Mesenchymal stem cell (in vitro differentiated cells and primary cell): Measurements from ENCODE around the gene ATR.
"Not testable (repeated sequence)": the region's sequence is repeated elsewhere in the genome, so short reads cannot be mapped to it uniquely, and the experiment has no call there.

ENCODE experiments used
- DNase-seq: peaks from one replicate; pipeline ENCODE4 v3.0.0-alpha.2; 2013
- H2AFZ ChIP-seq: one replicate; pipeline ENCODE4 v1.6.1; 2013; ENCODE audit warnings: low read depth, mild to moderate bottlenecking, control low read depth, inconsistent platforms, low read length, moderate library complexity
- H2AK5ac ChIP-seq: 2 replicates; pipeline ENCODE4 v1.6.1; 2013; ENCODE audit warnings: low read length, moderate library complexity, mild to moderate bottlenecking, inconsistent platforms; ENCODE audit not compliant: severe bottlenecking
- H2BK120ac ChIP-seq: one replicate; pipeline ENCODE4 v1.6.1; 2013; ENCODE audit warnings: low read depth, mild to moderate bottlenecking, inconsistent platforms, low read length, moderate library complexity
- H2BK12ac ChIP-seq, 2 experiments: one replicate each; pipeline ENCODE4 v1.6.1; 2013; ENCODE audit warnings: inconsistent platforms in 2 of 2, low read length in 2 of 2, mild to moderate bottlenecking in 2 of 2, moderate library complexity in 2 of 2, control low read depth in 1 of 2
- H2BK15ac ChIP-seq: one replicate; pipeline ENCODE4 v1.6.1; 2013; ENCODE audit warnings: mild to moderate bottlenecking, low read depth, inconsistent platforms; ENCODE audit not compliant: poor library complexity, severe bottlenecking
- H2BK5ac ChIP-seq: 2 replicates; pipeline ENCODE4 v1.6.1; 2013; ENCODE audit warnings: low read depth, mild to moderate bottlenecking, low read length, control low read depth, inconsistent platforms; ENCODE audit not compliant: poor library complexity, severe bottlenecking
- H3K14ac ChIP-seq, 2 experiments: one replicate each; pipeline ENCODE4 v1.6.1; 2013; ENCODE audit warnings: inconsistent platforms in 2 of 2, low read length in 2 of 2, control low read depth in 1 of 2, mild to moderate bottlenecking in 1 of 2, moderate library complexity in 1 of 2
- H3K18ac ChIP-seq, 2 experiments: one replicate each; pipeline ENCODE4 v1.6.1; 2013; ENCODE audit warnings: inconsistent platforms in 2 of 2, low read length in 2 of 2, control low read depth in 1 of 2, low read depth in 1 of 2, mild to moderate bottlenecking in 1 of 2
- H3K23ac ChIP-seq, 2 experiments: one replicate each; pipeline ENCODE4 v1.6.1; 2013; ENCODE audit warnings: inconsistent platforms in 2 of 2, low read length in 2 of 2, mild to moderate bottlenecking in 2 of 2, moderate library complexity in 2 of 2, control low read depth in 1 of 2
- H3K27ac ChIP-seq: 2 replicates; pipeline ENCODE4 v1.5.1; 2013; ENCODE audit warnings: mild to moderate bottlenecking, moderate library complexity, low read length, control low read depth, inconsistent platforms; ENCODE audit not compliant: poor library complexity, severe bottlenecking
- H3K27me3 ChIP-seq, 2 experiments: 2 replicates each; pipeline versions ENCODE4 v1.6.1 to v1.7.0; 2013; ENCODE audit warnings: low read length in 2 of 2, mild to moderate bottlenecking in 2 of 2, moderate library complexity in 2 of 2, control low read depth in 1 of 2, inconsistent platforms in 1 of 2; ENCODE audit not compliant: control insufficient read depth in 1 of 2, insufficient read depth in 1 of 2
- H3K36me3 ChIP-seq, 2 experiments: 2 replicates each; pipeline versions ENCODE4 v1.6.1 to v1.7.0; 2013; ENCODE audit warnings: low read length in 2 of 2, control low read depth in 1 of 2, inconsistent platforms in 1 of 2, low read depth in 1 of 2, mild to moderate bottlenecking in 1 of 2; ENCODE audit not compliant: insufficient read depth in 2 of 2, control insufficient read depth in 1 of 2
- H3K4ac ChIP-seq, 2 experiments: one replicate each; pipeline ENCODE4 v1.6.1; 2013; ENCODE audit warnings: inconsistent platforms in 2 of 2, low read length in 2 of 2, mild to moderate bottlenecking in 2 of 2, moderate library complexity in 2 of 2, control low read depth in 1 of 2, low read depth in 1 of 2
- H3K4me1 ChIP-seq: 2 replicates; pipeline ENCODE4 v1.6.1; 2013; ENCODE audit warnings: low read depth, low read length, control low read depth; ENCODE audit not compliant: control insufficient read depth, insufficient read depth
- H3K4me2 ChIP-seq: 2 replicates; pipeline ENCODE4 v1.6.1; 2013; ENCODE audit warnings: low read length, mild to moderate bottlenecking, inconsistent platforms; ENCODE audit not compliant: poor library complexity, severe bottlenecking
- H3K4me3 ChIP-seq, 2 experiments: 2 replicates each; pipeline versions ENCODE4 v1.5.1 to v1.7.0; 2013; ENCODE audit warnings: low read length in 2 of 2, mild to moderate bottlenecking in 2 of 2, control low read depth in 1 of 2, low read depth in 1 of 2; ENCODE audit not compliant: insufficient read depth in 1 of 2
- H3K79me1 ChIP-seq: replicated peaks from 2 replicates; pipeline ENCODE4 v1.6.1; 2013; ENCODE audit warnings: mild to moderate bottlenecking, control low read depth, low read length, inconsistent platforms; ENCODE audit not compliant: poor library complexity, severe bottlenecking
- H3K9ac ChIP-seq: 2 replicates; pipeline ENCODE4 v1.7.0; 2013; ENCODE audit warnings: mild to moderate bottlenecking, low read length, moderate library complexity
- H3K9me3 ChIP-seq: 2 replicates; pipeline ENCODE4 v1.7.0; 2013; ENCODE audit warnings: mild to moderate bottlenecking, low read length; ENCODE audit not compliant: control insufficient read depth
- H4K8ac ChIP-seq: one replicate; pipeline ENCODE4 v1.6.1; 2013; ENCODE audit warnings: inconsistent platforms, mild to moderate bottlenecking, low read length, moderate library complexity
- H4K91ac ChIP-seq: one replicate; pipeline ENCODE4 v1.6.1; 2013; ENCODE audit warnings: mild to moderate bottlenecking, low read length, inconsistent platforms
- WGBS: methylation state at CpG from one replicate; pipeline ENCODE4 v1.1.7; 2013; ENCODE audit warnings: mixed read lengths; 5-methylcytosine and 5-hydroxymethylcytosine counted together

The ATR gene

DNA sequence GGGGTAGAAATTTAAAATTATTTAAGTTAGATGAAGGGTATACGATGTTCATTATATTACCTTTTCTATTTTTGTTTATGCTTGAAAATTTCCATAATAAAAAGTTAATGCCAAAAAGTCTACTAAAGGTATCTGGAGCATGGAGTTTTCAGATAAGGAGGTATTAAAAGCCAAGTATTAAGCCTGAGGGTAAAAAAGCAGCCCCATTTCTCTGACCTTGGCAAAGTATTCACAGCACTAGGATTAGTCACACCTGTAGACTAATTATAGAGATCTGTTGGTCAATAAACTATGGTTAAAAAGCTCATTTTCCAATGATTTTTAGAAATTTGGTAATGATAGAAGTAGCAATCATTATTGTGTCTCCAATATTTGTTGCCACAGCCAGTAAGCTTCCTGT is 153.8 kb downstream of the ATR start:
- WGBS = no CpG with 5 or more reads among the region's 1 CpG
- H3K4me2 ChIP-seq = no peak overlapping the region
- no peak overlapping the region for H2AFZ ChIP-seq
- no peak overlapping the region for H3K4ac ChIP-seq
- no peak overlapping the region for H2BK15ac ChIP-seq
- H4K8ac ChIP-seq = no peak overlapping the region
- no peak overlapping the region for H2AK5ac ChIP-seq
- no peak overlapping the region for H3K14ac ChIP-seq
- no peak overlapping the region for H2BK120ac ChIP-seq
- no peak overlapping the region for H3K4me3 ChIP-seq
- no peaks in the 10 kb centered on the region for H3K9me3 ChIP-seq
- H3K9ac ChIP-seq = no peak overlapping the region
- no peak for DNase-seq
- H3K27me3 ChIP-seq = no peaks in the 10 kb centered on the region
- H3K23ac ChIP-seq = no peak overlapping the region
- H4K91ac ChIP-seq = no peak overlapping the region
- peaks cover 8% of the 10 kb centered on the region for H3K79me1 ChIP-seq
- no peaks in the 10 kb centered on the region for H3K4me1 ChIP-seq
- H3K27ac ChIP-seq = no peak overlapping the region
- peaks cover 8 to 90% of the 10 kb centered on the region in 2 experiments for H3K36me3 ChIP-seq
- no peak overlapping the region for H3K18ac ChIP-seq
- no peak overlapping the region for H2BK12ac ChIP-seq
- H2BK5ac ChIP-seq = no peak overlapping the region

DNA sequence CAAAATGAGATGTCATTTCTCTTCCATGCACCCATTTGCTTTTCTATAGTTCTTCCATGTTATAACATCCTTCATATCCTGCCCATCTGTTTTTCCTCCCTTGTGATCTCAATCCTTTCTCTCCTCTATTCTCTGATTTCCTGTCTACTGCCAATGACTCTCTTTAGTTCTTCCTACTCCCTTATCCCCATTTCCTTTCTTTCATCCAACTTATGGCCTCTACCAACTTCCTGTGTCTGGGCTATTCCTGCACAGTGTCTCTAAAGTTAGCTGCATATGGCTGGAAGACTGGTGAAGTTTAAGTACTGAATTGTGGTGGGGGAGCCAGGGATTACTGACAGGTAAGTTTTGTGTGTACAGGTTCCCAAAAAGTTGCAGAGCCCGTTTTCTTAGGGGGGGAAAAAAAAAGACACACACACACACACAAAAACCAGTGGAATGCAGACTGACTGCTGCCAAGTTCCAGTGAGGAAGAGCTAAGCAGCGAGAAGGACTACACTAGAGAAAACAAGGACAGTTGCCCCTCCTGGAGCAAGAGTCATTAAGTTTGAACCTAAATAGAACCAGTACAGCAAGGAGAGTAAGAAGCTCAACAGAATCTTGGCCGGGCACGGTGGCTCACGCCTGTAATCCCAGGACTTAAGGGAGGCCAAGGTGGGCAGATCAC is 159.5 kb downstream of the ATR start:
- Histone ChIP-seq H3K4ac (no peak overlapping the region), H3K18ac (no peak overlapping the region), H2AFZ (no peak overlapping the region), H3K27ac (no peak overlapping the region), H2AK5ac (no peak overlapping the region), H2BK12ac (no peak overlapping the region), H3K27me3 (no peaks in the 10 kb centered on the region), H3K79me1 (peaks cover 3% of the 10 kb centered on the region), H3K9ac (no peak overlapping the region), H3K36me3 (peaks cover 14 to 94% of the 10 kb centered on the region in 2 experiments), H3K4me2 (no peak overlapping the region), H2BK5ac (no peak overlapping the region), H3K4me3 (no peak overlapping the region), H4K91ac (no peak overlapping the region), H3K9me3 (no peaks in the 10 kb centered on the region), H3K14ac (no peak overlapping the region), H3K4me1 (no peaks in the 10 kb centered on the region), H2BK120ac (no peak overlapping the region), H4K8ac (no peak overlapping the region), H3K23ac (no peak overlapping the region), H2BK15ac (no peak overlapping the region)
- DNase-seq = no peak
- 100% methylated on average over 4 of the region's 5 CpGs for WGBS

DNA sequence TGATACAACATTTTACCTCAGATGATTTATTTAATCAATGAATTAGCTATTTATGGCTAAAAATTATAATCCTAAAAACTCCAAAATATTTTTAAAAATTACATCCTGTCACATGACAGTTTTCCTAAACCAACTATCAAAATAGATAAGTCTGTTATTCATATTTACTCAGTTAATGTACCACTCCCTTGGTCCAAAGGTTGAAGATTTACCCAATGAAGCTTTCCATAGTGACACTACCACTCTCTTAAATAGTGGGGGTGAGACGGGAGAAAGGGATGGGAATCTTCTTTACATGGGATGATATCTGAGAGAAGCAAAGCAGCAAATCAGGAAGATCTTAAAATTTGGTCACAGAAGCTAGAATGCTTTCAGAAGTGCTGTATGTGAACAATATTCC is 161.2 kb downstream of the ATR start:
- Histone ChIP-seq H2BK12ac (no peak overlapping the region), H3K4ac (no peak overlapping the region), H3K4me2 (no peak overlapping the region), H2AK5ac (no peak overlapping the region), H3K9me3 (no peaks in the 10 kb centered on the region), H3K4me3 (no peak overlapping the region), H2BK5ac (no peak overlapping the region), H3K14ac (no peak overlapping the region), H2BK120ac (no peak overlapping the region), H3K27ac (no peak overlapping the region), H3K23ac (no peak overlapping the region), H4K91ac (no peak overlapping the region), H3K9ac (no peak overlapping the region), H2AFZ (no peak overlapping the region), H3K4me1 (no peaks in the 10 kb centered on the region), H2BK15ac (no peak overlapping the region), H3K27me3 (no peaks in the 10 kb centered on the region), H4K8ac (no peak overlapping the region), H3K79me1 (peaks cover 5% of the 10 kb centered on the region), H3K36me3 (peaks cover 14 to 96% of the 10 kb centered on the region in 2 experiments), H3K18ac (no peak overlapping the region)
- no CpG with 5 or more reads among the region's 1 CpG for WGBS
- no peak for DNase-seq

DNA sequence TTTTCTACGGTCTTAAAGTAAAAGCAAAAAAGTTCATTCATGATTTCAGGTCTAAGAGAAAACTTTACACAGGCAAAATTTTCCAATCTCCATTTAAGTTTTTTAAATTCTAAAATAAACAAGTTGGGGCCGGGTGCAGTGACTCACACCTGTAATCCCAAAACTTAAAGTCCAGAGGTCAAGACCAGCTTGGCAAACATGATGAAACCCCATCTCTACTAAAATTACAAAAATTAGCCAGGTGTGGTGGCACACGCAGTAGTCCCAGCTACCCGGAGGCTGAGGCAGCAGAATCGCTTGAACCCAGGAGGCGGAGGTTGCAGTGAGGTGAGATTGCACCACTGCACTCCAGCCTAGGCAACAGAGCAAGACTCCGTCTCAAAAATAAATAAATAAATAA is 178.0 kb downstream of the ATR start:
- not testable (repeated sequence) for H3K79me1 ChIP-seq, H3K23ac ChIP-seq, H3K4me1 ChIP-seq, H2BK15ac ChIP-seq, H3K9me3 ChIP-seq, H3K27me3 ChIP-seq, H3K18ac ChIP-seq, H4K8ac ChIP-seq, H3K9ac ChIP-seq, H3K14ac ChIP-seq, H3K4me2 ChIP-seq, H2BK12ac ChIP-seq, H3K4me3 ChIP-seq, H2BK5ac ChIP-seq, H3K27ac ChIP-seq, H2AK5ac ChIP-seq, H3K4ac ChIP-seq, DNase-seq, H2BK120ac ChIP-seq, H2AFZ ChIP-seq, H4K91ac ChIP-seq
- WGBS = 99% methylated on average over 6 of the region's 7 CpGs
- peaks cover 6 to 90% of the 10 kb centered on the region in 2 experiments for H3K36me3 ChIP-seq
